ENCODE data around the gene HOXB9.

HOXB9 gene

GRCh38 chr17:48625495-48626244, 488 bp downstream of the HOXB9 start:
- Histone ChIP-seq H3K9me3 (ENCODE audit: control insufficient read depth, low read length) (peaks cover 6% of the 10 kb centered on the region), H2BK15ac (ENCODE audit: low read depth, poor library complexity, severe bottlenecking) (peak overlapping the region; percentile 60), H3K4ac (ENCODE audit: low read depth in 1 of 2, low read length in 2 of 2) (peak overlapping the region; percentile 69 to 97), H2BK5ac (ENCODE audit: low read depth, low read length, poor library complexity, severe bottlenecking) (no peak overlapping the region), H2BK12ac (ENCODE audit: low read length in 2 of 2) (peak overlapping the region in 1 of 2 experiments; percentile 94), H4K8ac (ENCODE audit: low read length) (peak overlapping the region; percentile 73), H3K4me3 (ENCODE audit: insufficient read depth in 1 of 2, low read depth in 1 of 2, low read length in 2 of 2) (peak overlapping the region; percentile 34 to 78), H3K36me3 (ENCODE audit: control insufficient read depth in 1 of 2, insufficient read depth in 2 of 2, low read depth in 1 of 2, low read length in 2 of 2) (no peaks in the 10 kb centered on the region), H2AFZ (ENCODE audit: low read depth, low read length) (no peak overlapping the region), H3K4me2 (ENCODE audit: low read length, poor library complexity, severe bottlenecking) (peak overlapping the region; percentile 54), H3K79me1 (replicated peaks; ENCODE audit: low read length, poor library complexity, severe bottlenecking) (no peaks in the 10 kb centered on the region), H4K91ac (ENCODE audit: low read length) (peak overlapping the region; percentile 72), H3K4me1 (ENCODE audit: control insufficient read depth, insufficient read depth, low read depth, low read length) (peaks cover 21% of the 10 kb centered on the region), H3K9ac (ENCODE audit: low read length) (peak overlapping the region; percentile 67), H3K27me3 (ENCODE audit: control insufficient read depth in 1 of 2, insufficient read depth in 1 of 2, low read length in 2 of 2) (peaks cover 95 to 98% of the 10 kb centered on the region in 2 experiments), H2BK120ac (ENCODE audit: low read depth, low read length) (peak overlapping the region; percentile 69), H3K14ac (ENCODE audit: low read length in 2 of 2) (peak overlapping the region; percentile 68 to 97), H3K27ac (ENCODE audit: low read length, poor library complexity, severe bottlenecking) (no peak overlapping the region), H3K18ac (ENCODE audit: low read depth in 1 of 2, low read length in 2 of 2) (peak overlapping the region; percentile 78 to 98), H3K23ac (ENCODE audit: low read length in 2 of 2) (peak overlapping the region in 1 of 2 experiments; percentile 70), H2AK5ac (ENCODE audit: low read length, severe bottlenecking) (no peak overlapping the region)
- peak; percentile 92 for DNase-seq
- WGBS = under 1% methylated on average over 68 of the region's 69 CpGs

- no peaks in the 10 kb centered on the region for H3K79me1 ChIP-seq (replicated peaks; ENCODE audit: low read length, poor library complexity, severe bottlenecking)
- peaks cover 23% of the 10 kb centered on the region for H3K4me1 ChIP-seq (ENCODE audit: control insufficient read depth, insufficient read depth, low read depth, low read length)
- peaks cover 3% of the 10 kb centered on the region for H3K9me3 ChIP-seq (ENCODE audit: control insufficient read depth, low read length)
- H3K27me3 ChIP-seq (ENCODE audit: control insufficient read depth in 1 of 2, insufficient read depth in 1 of 2, low read length in 2 of 2) = peaks cover 95 to 98% of the 10 kb centered on the region in 2 experiments
- no peak overlapping the region for H4K8ac ChIP-seq (ENCODE audit: low read length)
- peak overlapping the region; percentile 34 to 78 for H3K4me3 ChIP-seq (ENCODE audit: insufficient read depth in 1 of 2, low read depth in 1 of 2, low read length in 2 of 2)
- peak; percentile 76 for DNase-seq
- peak overlapping the region; percentile 61 to 97 for H3K4ac ChIP-seq (ENCODE audit: low read depth in 1 of 2, low read length in 2 of 2)
- peak overlapping the region; percentile 54 for H3K4me2 ChIP-seq (ENCODE audit: low read length, poor library complexity, severe bottlenecking)
- H3K27ac ChIP-seq (ENCODE audit: low read length, poor library complexity, severe bottlenecking) = no peak overlapping the region
- H3K14ac ChIP-seq (ENCODE audit: low read length in 2 of 2) = peak overlapping the region; percentile 68 to 78
- H2BK12ac ChIP-seq (ENCODE audit: low read length in 2 of 2) = peak overlapping the region in 1 of 2 experiments; percentile 88
- no peak overlapping the region for H2AFZ ChIP-seq (ENCODE audit: low read depth, low read length)
- WGBS = 1% methylated on average over 39 of the region's 66 CpGs
- H3K18ac ChIP-seq (ENCODE audit: low read depth in 1 of 2, low read length in 2 of 2) = peak overlapping the region; percentile 78 to 98
- peak overlapping the region; percentile 46 for H4K91ac ChIP-seq (ENCODE audit: low read length)
- H3K23ac ChIP-seq (ENCODE audit: low read length in 2 of 2) = peak overlapping the region in 1 of 2 experiments; percentile 95
- no peaks in the 10 kb centered on the region for H3K36me3 ChIP-seq (ENCODE audit: control insufficient read depth in 1 of 2, insufficient read depth in 2 of 2, low read depth in 1 of 2, low read length in 2 of 2)
- peak overlapping the region; percentile 67 for H3K9ac ChIP-seq (ENCODE audit: low read length)
- H2BK120ac ChIP-seq (ENCODE audit: low read depth, low read length) = peak overlapping the region; percentile 69
- H2BK15ac ChIP-seq (ENCODE audit: low read depth, poor library complexity, severe bottlenecking) = peak overlapping the region; percentile 50
- H2BK5ac ChIP-seq (ENCODE audit: low read depth, low read length, poor library complexity, severe bottlenecking) = no peak overlapping the region
- no peak overlapping the region for H2AK5ac ChIP-seq (ENCODE audit: low read length, severe bottlenecking)
Observed at GRCh38 chr17:48624544-48625494, 1.3 kb downstream of the HOXB9 start.

- Histone ChIP-seq H4K8ac (ENCODE audit: low read length) (no peak overlapping the region), H3K4me2 (ENCODE audit: low read length, poor library complexity, severe bottlenecking) (no peak overlapping the region), H2BK15ac (ENCODE audit: low read depth, poor library complexity, severe bottlenecking) (no peak overlapping the region), H4K91ac (ENCODE audit: low read length) (no peak overlapping the region), H2AK5ac (ENCODE audit: low read length, severe bottlenecking) (no peak overlapping the region), H3K9me3 (ENCODE audit: control insufficient read depth, low read length) (peaks cover 3% of the 10 kb centered on the region), H2BK5ac (ENCODE audit: low read depth, low read length, poor library complexity, severe bottlenecking) (no peak overlapping the region), H3K4me1 (ENCODE audit: control insufficient read depth, insufficient read depth, low read depth, low read length) (peaks cover 27% of the 10 kb centered on the region), H3K9ac (ENCODE audit: low read length) (no peak overlapping the region), H3K79me1 (replicated peaks; ENCODE audit: low read length, poor library complexity, severe bottlenecking) (no peaks in the 10 kb centered on the region), H3K27ac (ENCODE audit: low read length, poor library complexity, severe bottlenecking) (no peak overlapping the region), H3K14ac (ENCODE audit: low read length in 2 of 2) (peak overlapping the region in 1 of 2 experiments; percentile 48), H3K27me3 (ENCODE audit: control insufficient read depth in 1 of 2, insufficient read depth in 1 of 2, low read length in 2 of 2) (peaks cover 95 to 98% of the 10 kb centered on the region in 2 experiments), H3K36me3 (ENCODE audit: control insufficient read depth in 1 of 2, insufficient read depth in 2 of 2, low read depth in 1 of 2, low read length in 2 of 2) (no peaks in the 10 kb centered on the region), H2AFZ (ENCODE audit: low read depth, low read length) (no peak overlapping the region), H2BK120ac (ENCODE audit: low read depth, low read length) (no peak overlapping the region), H3K4ac (ENCODE audit: low read depth in 1 of 2, low read length in 2 of 2) (peak overlapping the region; percentile 41 to 51), H3K23ac (ENCODE audit: low read length in 2 of 2) (peak overlapping the region in 1 of 2 experiments; percentile 63), H3K4me3 (ENCODE audit: insufficient read depth in 1 of 2, low read depth in 1 of 2, low read length in 2 of 2) (no peak overlapping the region), H3K18ac (ENCODE audit: low read depth in 1 of 2, low read length in 2 of 2) (peak overlapping the region; percentile 0 to 52), H2BK12ac (ENCODE audit: low read length in 2 of 2) (no peak overlapping the region)
- DNase-seq = no peak
- 8% methylated on average over 5 of the region's 5 CpGs for WGBS
Observed at GRCh38 chr17:48624118-48624517, 2.0 kb downstream of the HOXB9 start.

All from mesenchymal stem cell (in vitro differentiated cells and primary cell).